Endodermal cell (in vitro differentiated cells): Measurements from ENCODE around the gene NPM3. TPM values are rescaled to one million over a fixed set of nuclear protein-coding genes. Genes with fewer than 3 reads are reported as not detected.

Experiments used
- DNase-seq: peaks from one replicate; pipeline ENCODE4 v3.0.0-alpha.2; 2017
- H3K27ac ChIP-seq: 2 replicates; pipeline ENCODE4 v1.5.1; 2013; ENCODE audit warnings: mild to moderate bottlenecking, low read depth, low read length, moderate library complexity
- H3K27me3 ChIP-seq: 2 replicates; pipeline ENCODE4 v1.6.1; 2013; ENCODE audit warnings: mild to moderate bottlenecking, low read length, moderate library complexity; ENCODE audit not compliant: insufficient read depth, control insufficient read depth, poor library complexity, severe bottlenecking
- H3K36me3 ChIP-seq: 2 replicates; pipeline ENCODE4 v1.7.0; 2013; ENCODE audit warnings: mild to moderate bottlenecking, low read length, moderate library complexity; ENCODE audit not compliant: control insufficient read depth, insufficient read depth
- H3K4me1 ChIP-seq: one replicate; pipeline ENCODE4 v1.7.0; 2013; ENCODE audit warnings: low read length; ENCODE audit not compliant: control insufficient read depth, insufficient read depth
- H3K4me3 ChIP-seq: 2 replicates; pipeline ENCODE4 v1.5.1; 2013; ENCODE audit warnings: mild to moderate bottlenecking, low read length, moderate library complexity
- H3K9ac ChIP-seq: 2 replicates; pipeline ENCODE4 v1.6.1; 2013; ENCODE audit warnings: mild to moderate bottlenecking, low read length, moderate library complexity; ENCODE audit not compliant: poor library complexity, severe bottlenecking; ENCODE audit errors: extremely low read depth
- H3K9me3 ChIP-seq: 2 replicates; pipeline ENCODE4 v1.6.1; 2013; ENCODE audit warnings: mild to moderate bottlenecking, low read length, moderate library complexity; ENCODE audit not compliant: control insufficient read depth
- H3K27ac Mint-ChIP-seq: 2 replicates; pipeline ENCODE4 v1.8.0; 2020; ENCODE audit warnings: mixed read lengths
- H3K27me3 Mint-ChIP-seq: 2 replicates; pipeline ENCODE4 v1.8.0; 2021; ENCODE audit warnings: mild to moderate bottlenecking, mixed read lengths; ENCODE audit not compliant: insufficient read depth
- H3K36me3 Mint-ChIP-seq: 2 replicates; pipeline ENCODE4 v1.8.0; 2020; ENCODE audit warnings: low read depth, mixed read lengths
- H3K4me1 Mint-ChIP-seq: 2 replicates; pipeline ENCODE4 v1.8.0; 2020; ENCODE audit warnings: mixed read lengths
- H3K4me3 Mint-ChIP-seq: 2 replicates; pipeline ENCODE4 v1.8.0; 2020; ENCODE audit warnings: mild to moderate bottlenecking, moderate library complexity, mixed read lengths
- H3K9me3 Mint-ChIP-seq: 2 replicates; pipeline ENCODE4 v1.8.0; 2020; ENCODE audit warnings: mild to moderate bottlenecking, mixed read lengths
- WGBS, 2 experiments: methylation state at CpG; one replicate each; pipeline versions ENCODE4 v1.1.5 to v1.1.7; 2013; ENCODE audit warnings: missing lambda C conversion rate in 2 of 2, mixed read lengths in 1 of 2; ENCODE audit not compliant: insufficient coverage in 1 of 2, insufficient read length in 1 of 2; 5-methylcytosine and 5-hydroxymethylcytosine counted together
- total RNA-seq, 2 donors: library from RNA; stranded (reverse); fragmentation: NEBNext Ultra II Directional in 1 of 2; extraction: Animal tissue kit (Norgen Biotek cat#: 25700) in 1 of 2; gene quantifications; 2 replicates in 1 of 2; 3 replicates in 1 of 2; pipeline ENCODE4 v1.2.1, GENCODE V29; 2021
- TF ChIP-seq, protein P1 (sequence below): fragments of 200-600 bp; sonication (generic); conservative IDR thresholded peaks from 2 replicates; pipeline ENCODE4 v1.5.0; 2021; ENCODE audit warnings: antibody characterized with exemption, mild to moderate bottlenecking

The NPM3 gene
- total RNA-seq, 2 donors from 2014 or later, result 82.2 to 133 TPM

DNA sequence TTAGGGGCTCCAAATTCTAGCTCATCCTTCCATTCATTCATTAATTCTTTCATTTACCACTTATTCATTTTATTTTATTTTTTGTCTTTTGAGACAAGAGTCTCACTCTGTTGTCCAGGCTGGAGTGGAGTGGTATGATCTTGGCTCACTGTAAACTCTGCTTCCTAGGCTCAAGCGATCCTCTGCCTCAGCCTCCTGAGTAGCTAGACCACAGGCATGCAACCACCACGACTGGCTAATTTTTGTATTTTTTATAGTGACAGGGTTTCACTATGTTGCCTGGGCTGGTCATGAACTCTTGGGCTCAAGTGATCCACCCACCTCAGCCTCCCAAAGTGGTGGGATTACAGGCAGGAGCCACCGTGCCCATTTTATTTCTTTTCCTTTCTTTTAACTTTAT lies 39.0 kb downstream of the NPM3 start:
- no peak overlapping the region for H3K27ac ChIP-seq
- TF ChIP-seq, protein P1, sequence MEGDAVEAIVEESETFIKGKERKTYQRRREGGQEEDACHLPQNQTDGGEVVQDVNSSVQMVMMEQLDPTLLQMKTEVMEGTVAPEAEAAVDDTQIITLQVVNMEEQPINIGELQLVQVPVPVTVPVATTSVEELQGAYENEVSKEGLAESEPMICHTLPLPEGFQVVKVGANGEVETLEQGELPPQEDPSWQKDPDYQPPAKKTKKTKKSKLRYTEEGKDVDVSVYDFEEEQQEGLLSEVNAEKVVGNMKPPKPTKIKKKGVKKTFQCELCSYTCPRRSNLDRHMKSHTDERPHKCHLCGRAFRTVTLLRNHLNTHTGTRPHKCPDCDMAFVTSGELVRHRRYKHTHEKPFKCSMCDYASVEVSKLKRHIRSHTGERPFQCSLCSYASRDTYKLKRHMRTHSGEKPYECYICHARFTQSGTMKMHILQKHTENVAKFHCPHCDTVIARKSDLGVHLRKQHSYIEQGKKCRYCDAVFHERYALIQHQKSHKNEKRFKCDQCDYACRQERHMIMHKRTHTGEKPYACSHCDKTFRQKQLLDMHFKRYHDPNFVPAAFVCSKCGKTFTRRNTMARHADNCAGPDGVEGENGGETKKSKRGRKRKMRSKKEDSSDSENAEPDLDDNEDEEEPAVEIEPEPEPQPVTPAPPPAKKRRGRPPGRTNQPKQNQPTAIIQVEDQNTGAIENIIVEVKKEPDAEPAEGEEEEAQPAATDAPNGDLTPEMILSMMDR, result no peak
- Mint-ChIP-seq H3K4me1 (peaks cover 25% of the 10 kb centered on the region), H3K27me3 (peaks cover 8% of the 10 kb centered on the region), H3K9me3 (no peaks in the 10 kb centered on the region), H3K36me3 (no peaks in the 10 kb centered on the region), H3K4me3 (no peak overlapping the region), H3K27ac (no peak overlapping the region)
- H3K4me3 ChIP-seq, result no peak overlapping the region
- H3K9me3 ChIP-seq, result no peaks in the 10 kb centered on the region
- no peak overlapping the region for H3K9ac ChIP-seq
- DNase-seq, result no peak
- H3K27me3 ChIP-seq, result no peaks in the 10 kb centered on the region
- peaks cover 12% of the 10 kb centered on the region for H3K4me1 ChIP-seq
- 94 to 96% methylated on average over 2 to 3 of the region's 3 CpGs for WGBS, 2 experiments
- H3K36me3 ChIP-seq, result no peaks in the 10 kb centered on the region

DNA sequence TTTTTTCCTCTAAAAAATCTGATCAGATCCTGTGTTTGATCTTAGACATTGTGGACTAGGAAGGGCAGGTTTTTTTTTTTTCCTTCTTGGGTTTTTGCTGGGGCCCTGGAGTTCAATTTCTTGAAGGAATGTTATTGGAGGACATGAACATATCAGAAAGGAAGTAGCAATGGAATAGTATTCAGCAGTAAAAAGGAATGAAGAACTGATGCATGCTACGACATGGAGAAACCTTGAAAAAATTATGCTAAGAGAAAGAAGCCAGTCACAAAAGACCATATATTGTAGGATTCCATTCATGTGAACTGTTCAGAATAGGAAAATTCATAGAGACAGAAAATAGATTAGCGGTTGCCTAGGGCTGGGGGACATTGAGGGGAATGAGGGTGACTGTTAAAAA lies 41.3 kb downstream of the NPM3 start:
- no peak overlapping the region for H3K27ac ChIP-seq
- no peaks in the 10 kb centered on the region for H3K27me3 ChIP-seq
- no peak for DNase-seq
- H3K9me3 ChIP-seq, result no peaks in the 10 kb centered on the region
- peaks cover 8% of the 10 kb centered on the region for H3K27me3 Mint-ChIP-seq
- no peak overlapping the region for H3K27ac Mint-ChIP-seq
- no peak overlapping the region for H3K4me3 Mint-ChIP-seq
- no peak overlapping the region for H3K4me3 ChIP-seq
- peaks cover 12% of the 10 kb centered on the region for H3K4me1 Mint-ChIP-seq
- H3K36me3 Mint-ChIP-seq, result no peaks in the 10 kb centered on the region
- WGBS, 2 experiments, result 49 to 50% methylated on average over 2 of the region's 2 CpGs
- H3K9me3 Mint-ChIP-seq, result no peaks in the 10 kb centered on the region
- TF ChIP-seq, protein P1, result no peak
- H3K36me3 ChIP-seq, result no peaks in the 10 kb centered on the region
- no peaks in the 10 kb centered on the region for H3K4me1 ChIP-seq
- no peak overlapping the region for H3K9ac ChIP-seq

- Mint-ChIP-seq H3K4me3 (no peak overlapping the region), H3K27me3 (peaks cover 14% of the 10 kb centered on the region), H3K4me1 (peaks cover 8% of the 10 kb centered on the region), H3K9me3 (no peaks in the 10 kb centered on the region), H3K27ac (no peak overlapping the region), H3K36me3 (no peaks in the 10 kb centered on the region)
- Histone ChIP-seq H3K36me3 (no peaks in the 10 kb centered on the region), H3K27ac (no peak overlapping the region), H3K4me1 (no peaks in the 10 kb centered on the region), H3K9ac (no peak overlapping the region), H3K27me3 (peaks cover 14% of the 10 kb centered on the region), H3K4me3 (no peak overlapping the region), H3K9me3 (no peaks in the 10 kb centered on the region)
- TF ChIP-seq, protein P1, result no peak
- no peak for DNase-seq
- WGBS, 2 experiments, result 50 to 84% methylated on average over 2 to 3 of the region's 3 CpGs
Observed at GRCh38 chr10:101736666-101737065, 46.6 kb downstream of the NPM3 start.
